NCI-H748 treated with DMSO at 0.1 percent for 48 hours (cell line): ENCODE results near the gene ABCC9.
"Not testable (repeated sequence)": the region's sequence is repeated elsewhere in the genome, so short reads cannot be mapped to it uniquely, and the experiment has no call there.

Experiments used
- DNase-seq: peaks from one replicate; lab custom pipeline; 2025; lab: John Stamatoyannopoulos, UW

The ABCC9 gene

GRCh38 chr12:21814814-21815213 is 126.4 kb downstream of the ABCC9 start:
- DNase-seq, result no peak

GRCh38 chr12:21814327-21814726 is 126.9 kb downstream of the ABCC9 start:
- DNase-seq, result no peak

GRCh38 chr12:21813751-21814150 is 127.5 kb downstream of the ABCC9 start:
- DNase-seq, result no peak

GRCh38 chr12:21813125-21813524 is 128.1 kb downstream of the ABCC9 start:
- DNase-seq, result no peak

- DNase-seq, result not testable (repeated sequence)
Observed at GRCh38 chr12:21812340-21812739, 128.9 kb downstream of the ABCC9 start.

- DNase-seq, result no peak
Observed at GRCh38 chr12:21809100-21809499, 132.1 kb downstream of the ABCC9 start.

- no peak for DNase-seq
Observed at GRCh38 chr12:21806255-21806654, 135.0 kb downstream of the ABCC9 start.

GRCh38 chr12:21801522-21802288 is 139.5 kb downstream of the ABCC9 start:
- DNase-seq, result no peak

- no peak for DNase-seq
Observed at GRCh38 chr12:21800011-21800410, 141.2 kb downstream of the ABCC9 start.

GRCh38 chr12:21797539-21797938 is 143.7 kb downstream of the ABCC9 start:
- DNase-seq, result no peak

GRCh38 chr12:21795648-21796328 is 145.4 kb downstream of the ABCC9 start:
- no peak for DNase-seq

- DNase-seq, result not testable (repeated sequence)
Observed at GRCh38 chr12:21794807-21795595, 146.2 kb downstream of the ABCC9 start.

GRCh38 chr12:21789687-21790086 is 151.5 kb downstream of the ABCC9 start:
- DNase-seq, result not testable (repeated sequence)

GRCh38 chr12:21788089-21788983 is 152.9 kb downstream of the ABCC9 start:
- no peak for DNase-seq

GRCh38 chr12:21786041-21786531 is 155.1 kb downstream of the ABCC9 start:
- DNase-seq, result no peak

GRCh38 chr12:21782723-21783122 is 158.5 kb downstream of the ABCC9 start:
- not testable (repeated sequence) for DNase-seq

- no peak for DNase-seq
Observed at GRCh38 chr12:21780786-21781185, 160.4 kb downstream of the ABCC9 start.

- DNase-seq, result no peak
Observed at GRCh38 chr12:21776175-21776574, 165.1 kb downstream of the ABCC9 start.

GRCh38 chr12:21775133-21775820 is 165.9 kb downstream of the ABCC9 start:
- DNase-seq, result no peak

GRCh38 chr12:21774358-21775132 is 166.7 kb downstream of the ABCC9 start, which contains the start of gene KCNJ8:
KCNJ8 (minus strand) TSS chr12:21774706; CDS start chr12:21773616, 1,090 bp downstream.
- DNase-seq, result no peak
